HEK293 (cell line): ENCODE data around the gene UBALD1.

Experiments
- CTCF ChIA-PET: fragments of 350-600 bp; formaldehyde crosslinking; extraction: SDS; loops from one replicate; lab custom pipeline; 2021; ENCODE audit warnings: antibody characterized with exemption; lab: Yijun Ruan, JAX
- POLR2A ChIA-PET: fragments of 300-600 bp; formaldehyde crosslinking; extraction: SDS; loops from one replicate; lab custom pipeline; 2020; ENCODE audit warnings: antibody characterized with exemption, inconsistent platforms; lab: Yijun Ruan, JAX
- H3K27ac ChIP-seq: fragments of 200-500 bp; sonication (Bioruptor generic); 2 replicates; pipeline ENCODE4 v1.5.1; 2014; ENCODE audit warnings: low read depth, low read length, control low read depth, inconsistent platforms; ENCODE audit errors: extremely low read depth
- H3K36me3 ChIP-seq, 2 experiments: fragments of 200-500 bp in 1 of 2; sonication (Bioruptor generic) in 1 of 2; 1 replicate in 1 of 2; 2 replicates in 1 of 2; pipeline ENCODE4 v1.5.1; 2014 to 2017; ENCODE audit warnings: inconsistent platforms in 2 of 2, low read length in 2 of 2; ENCODE audit not compliant: control insufficient read depth in 2 of 2, insufficient read depth in 1 of 2
- H3K4me1 ChIP-seq: fragments of 200-500 bp; sonication (Bioruptor generic); 2 replicates; pipeline ENCODE4 v1.5.1; 2014; ENCODE audit warnings: mild to moderate bottlenecking, low read length, inconsistent platforms; ENCODE audit not compliant: control insufficient read depth, insufficient read depth
- H3K4me3 ChIP-seq: 2 replicates; pipeline ENCODE4 v1.5.1; 2011; ENCODE audit warnings: low read depth, mild to moderate bottlenecking, control low read depth, low read length, moderate library complexity
- H3K9me3 ChIP-seq: fragments of 200-500 bp; sonication (Bioruptor generic); 2 replicates; pipeline ENCODE4 v1.5.1; 2014; ENCODE audit warnings: low read depth, low read length, inconsistent platforms; ENCODE audit not compliant: control insufficient read depth, insufficient read depth
- HIC1 ChIP-seq: fragments of 450-650 bp; formaldehyde crosslinking; IDR thresholded peaks from 2 replicates; pipeline ENCODE4 v1.5.1; 2016; ENCODE audit warnings: missing biosample characterization, missing genetic modification characterization
- HOXA7 ChIP-seq: sonication (generic); formaldehyde crosslinking; IDR thresholded peaks from 2 replicates; pipeline ENCODE4 v1.8.1; 2022; ENCODE audit warnings: missing genetic modification reagents, borderline replicate concordance
- ZBTB1 ChIP-seq: fragments of 450-650 bp; formaldehyde crosslinking; IDR thresholded peaks from 2 replicates; pipeline ENCODE4 v1.5.1; 2016; ENCODE audit warnings: missing biosample characterization, missing genetic modification characterization
- ZBTB44 ChIP-seq: fragments of 450-650 bp; IDR thresholded peaks from 2 replicates; pipeline ENCODE4 v1.5.1; 2018; ENCODE audit warnings: missing biosample characterization, mild to moderate bottlenecking, missing genetic modification characterization
- ZNF10 ChIP-seq: fragments of 450-650 bp; formaldehyde crosslinking; IDR thresholded peaks from 2 replicates; pipeline ENCODE4 v1.5.1; 2017; ENCODE audit warnings: missing biosample characterization, missing genetic modification characterization
- ZNF184 ChIP-seq: fragments of 450-650 bp; IDR thresholded peaks from 2 replicates; pipeline ENCODE4 v1.5.1; 2018; ENCODE audit warnings: missing biosample characterization, mild to moderate bottlenecking, missing genetic modification characterization
- ZNF221 ChIP-seq: fragments of 450-650 bp; formaldehyde crosslinking; IDR thresholded peaks from 2 replicates; pipeline ENCODE4 v1.5.1; 2017; ENCODE audit warnings: missing biosample characterization, missing genetic modification characterization, borderline replicate concordance
- ZNF280D ChIP-seq: fragments of 450-650 bp; formaldehyde crosslinking; IDR thresholded peaks from 2 replicates; pipeline ENCODE4 v1.5.1; 2016; ENCODE audit warnings: missing biosample characterization, missing genetic modification characterization
- ZNF670 ChIP-seq: fragments of 450-650 bp; formaldehyde crosslinking; IDR thresholded peaks from 2 replicates; pipeline ENCODE4 v1.5.1; 2016; ENCODE audit warnings: missing biosample characterization, missing genetic modification characterization, low read depth
- ZNF791 ChIP-seq: fragments of 450-650 bp; formaldehyde crosslinking; IDR thresholded peaks from 2 replicates; pipeline ENCODE4 v1.5.1; 2016; ENCODE audit warnings: missing biosample characterization, missing genetic modification characterization
- TF ChIP-seq, protein P1 (sequence below): fragments of 450-650 bp; formaldehyde crosslinking; IDR thresholded peaks from 2 replicates; pipeline ENCODE4 v1.5.1; 2016; ENCODE audit warnings: missing biosample characterization, missing genetic modification characterization, low read depth
- TF ChIP-seq, protein P2 (sequence below): fragments of 450-650 bp; formaldehyde crosslinking; IDR thresholded peaks from 2 replicates; pipeline ENCODE4 v1.5.1; 2016; ENCODE audit warnings: missing biosample characterization, missing genetic modification characterization
- TF ChIP-seq, protein P3 (sequence below): fragments of 450-650 bp; formaldehyde crosslinking; IDR thresholded peaks from 2 replicates; pipeline ENCODE4 v1.5.1; 2016; ENCODE audit warnings: missing biosample characterization, missing genetic modification characterization, low read depth

UBALD1 gene

DNA sequence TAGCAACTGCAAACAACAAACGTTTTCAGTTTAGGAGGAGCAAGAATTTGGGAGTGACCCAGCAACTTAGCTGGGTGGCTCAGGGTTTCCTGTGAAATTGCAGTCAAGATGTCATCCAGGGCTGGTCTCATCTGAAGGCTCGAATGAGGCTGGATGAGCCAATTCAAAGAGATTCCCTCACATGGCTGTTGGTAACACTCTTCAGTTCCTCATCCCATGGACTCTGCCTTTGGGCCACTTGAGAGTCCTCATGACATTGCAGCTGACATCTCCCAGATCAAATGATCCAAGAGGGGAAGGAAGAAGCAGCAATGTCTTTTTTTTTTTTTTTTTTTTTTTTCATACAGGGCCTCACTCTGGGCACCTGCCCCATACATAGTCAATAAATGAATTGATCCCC is 26.3 kb downstream of the UBALD1 start:
- H3K4me3 ChIP-seq, result no peak overlapping the region
- H3K27ac ChIP-seq, result no peak overlapping the region
- CTCF ChIA-PET, result interaction anchor here (0.6 to 1.1 kb wide), 7 partner anchors 21 to 411 kb away, joined by 3 to 5 read pairs (median 3); no protein-coding TSS in a partner anchor
- H3K4me1 ChIP-seq, result no peaks in the 10 kb centered on the region
- no peaks in the 10 kb centered on the region for H3K36me3 ChIP-seq
- TF ChIP-seq, protein P1, sequence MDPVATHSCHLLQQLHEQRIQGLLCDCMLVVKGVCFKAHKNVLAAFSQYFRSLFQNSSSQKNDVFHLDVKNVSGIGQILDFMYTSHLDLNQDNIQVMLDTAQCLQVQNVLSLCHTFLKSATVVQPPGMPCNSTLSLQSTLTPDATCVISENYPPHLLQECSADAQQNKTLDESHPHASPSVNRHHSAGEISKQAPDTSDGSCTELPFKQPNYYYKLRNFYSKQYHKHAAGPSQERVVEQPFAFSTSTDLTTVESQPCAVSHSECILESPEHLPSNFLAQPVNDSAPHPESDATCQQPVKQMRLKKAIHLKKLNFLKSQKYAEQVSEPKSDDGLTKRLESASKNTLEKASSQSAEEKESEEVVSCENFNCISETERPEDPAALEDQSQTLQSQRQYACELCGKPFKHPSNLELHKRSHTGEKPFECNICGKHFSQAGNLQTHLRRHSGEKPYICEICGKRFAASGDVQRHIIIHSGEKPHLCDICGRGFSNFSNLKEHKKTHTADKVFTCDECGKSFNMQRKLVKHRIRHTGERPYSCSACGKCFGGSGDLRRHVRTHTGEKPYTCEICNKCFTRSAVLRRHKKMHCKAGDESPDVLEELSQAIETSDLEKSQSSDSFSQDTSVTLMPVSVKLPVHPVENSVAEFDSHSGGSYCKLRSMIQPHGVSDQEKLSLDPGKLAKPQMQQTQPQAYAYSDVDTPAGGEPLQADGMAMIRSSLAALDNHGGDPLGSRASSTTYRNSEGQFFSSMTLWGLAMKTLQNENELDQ (tag by site-specific recombination), result no peak
- TF ChIP-seq, protein P2, sequence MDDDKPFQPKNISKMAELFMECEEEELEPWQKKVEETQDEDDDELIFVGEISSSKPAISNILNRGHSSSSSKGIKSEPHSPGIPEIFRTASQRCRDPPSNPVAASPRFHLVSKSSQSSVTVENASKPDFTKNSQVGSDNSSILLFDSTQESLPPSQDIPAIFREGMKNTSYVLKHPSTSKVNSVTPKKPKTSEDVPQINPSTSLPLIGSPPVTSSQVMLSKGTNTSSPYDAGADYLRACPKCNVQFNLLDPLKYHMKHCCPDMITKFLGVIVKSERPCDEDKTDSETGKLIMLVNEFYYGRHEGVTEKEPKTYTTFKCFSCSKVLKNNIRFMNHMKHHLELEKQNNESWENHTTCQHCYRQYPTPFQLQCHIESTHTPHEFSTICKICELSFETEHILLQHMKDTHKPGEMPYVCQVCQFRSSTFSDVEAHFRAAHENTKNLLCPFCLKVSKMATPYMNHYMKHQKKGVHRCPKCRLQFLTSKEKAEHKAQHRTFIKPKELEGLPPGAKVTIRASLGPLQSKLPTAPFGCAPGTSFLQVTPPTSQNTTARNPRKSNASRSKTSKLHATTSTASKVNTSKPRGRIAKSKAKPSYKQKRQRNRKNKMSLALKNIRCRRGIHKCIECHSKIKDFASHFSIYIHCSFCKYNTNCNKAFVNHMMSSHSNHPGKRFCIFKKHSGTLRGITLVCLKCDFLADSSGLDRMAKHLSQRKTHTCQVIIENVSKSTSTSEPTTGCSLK, result no peak
- no peaks in the 10 kb centered on the region for H3K9me3 ChIP-seq
- POLR2A ChIA-PET, result interaction anchor here (0.6 kb wide), 1 partner anchor 431 kb away, joined by 5 read pairs; no protein-coding TSS in a partner anchor

DNA sequence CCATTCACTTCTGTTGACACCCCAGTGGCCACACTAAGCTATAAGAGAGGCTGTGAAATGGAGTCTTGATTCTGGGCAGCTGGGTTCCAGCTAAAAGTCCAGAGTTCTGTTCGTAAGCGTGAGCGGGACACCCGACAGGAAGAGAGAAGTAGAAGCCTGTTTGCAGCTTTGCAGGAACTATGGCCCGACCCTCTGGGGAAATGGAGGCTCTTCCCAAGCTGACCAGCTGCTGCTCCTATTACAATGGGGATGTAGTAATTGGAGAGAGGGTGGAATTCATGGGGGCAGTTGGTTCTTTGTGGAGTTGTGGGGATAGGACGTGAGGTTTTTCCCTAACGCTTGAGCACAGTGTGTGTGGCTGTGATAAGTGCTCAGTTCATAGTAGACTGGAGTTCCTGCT is 28.4 kb downstream of the UBALD1 start:
- ChIA-PET CTCF (interaction anchor here (0.6 to 3.7 kb wide), 24 partner anchors 9 to 274 kb away, joined by 3 to 28 read pairs (median 6); partner anchors contain the start of genes C16orf96, CDIP1 and MGRN1), POLR2A (no interaction called here)
- no peaks in the 10 kb centered on the region for H3K4me1 ChIP-seq
- TF ChIP-seq ZBTB44 (tag by site-specific recombination) (no peak), ZNF791 (tag by site-specific recombination) (no peak), ZNF184 (tag by site-specific recombination) (no peak), HOXA7 (CRISPR knock-in tag) (no peak), HIC1 (tag by site-specific recombination) (no peak), ZNF10 (tag by site-specific recombination) (no peak), ZNF670 (no peak), ZNF221 (tag by site-specific recombination) (no peak), ZNF280D (tag by site-specific recombination) (no peak), ZBTB1 (tag by site-specific recombination) (no peak)
- TF ChIP-seq, protein P3, sequence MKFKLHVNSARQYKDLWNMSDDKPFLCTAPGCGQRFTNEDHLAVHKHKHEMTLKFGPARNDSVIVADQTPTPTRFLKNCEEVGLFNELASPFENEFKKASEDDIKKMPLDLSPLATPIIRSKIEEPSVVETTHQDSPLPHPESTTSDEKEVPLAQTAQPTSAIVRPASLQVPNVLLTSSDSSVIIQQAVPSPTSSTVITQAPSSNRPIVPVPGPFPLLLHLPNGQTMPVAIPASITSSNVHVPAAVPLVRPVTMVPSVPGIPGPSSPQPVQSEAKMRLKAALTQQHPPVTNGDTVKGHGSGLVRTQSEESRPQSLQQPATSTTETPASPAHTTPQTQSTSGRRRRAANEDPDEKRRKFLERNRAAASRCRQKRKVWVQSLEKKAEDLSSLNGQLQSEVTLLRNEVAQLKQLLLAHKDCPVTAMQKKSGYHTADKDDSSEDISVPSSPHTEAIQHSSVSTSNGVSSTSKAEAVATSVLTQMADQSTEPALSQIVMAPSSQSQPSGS, result no peak
- TF ChIP-seq, all 188 proteins: peak for 0
- Histone ChIP-seq H3K36me3 (no peaks in the 10 kb centered on the region), H3K9me3 (no peaks in the 10 kb centered on the region), H3K27ac (no peak overlapping the region), H3K4me3 (no peak overlapping the region)
